Right atrium auricular region (tissue), 2 donors: Measurements from ENCODE around the gene MROH2A. TPM values are rescaled to one million over a fixed set of nuclear protein-coding genes. Genes with fewer than 3 reads are reported as not detected.

Experiments used
- DNase-seq: peaks from one replicate; pipeline ENCODE4 v3.0.0-alpha.2; 2019; ENCODE audit warnings: low spot score
- H3K27ac ChIP-seq, 2 donors: fragments of 200-600 bp; sonication (generic); 1 replicate in 1 of 2; 2 replicates in 1 of 2; pipeline ENCODE4 v1.5.1; 2016 to 2019
- H3K27me3 ChIP-seq, 2 donors: fragments of 200-600 bp; sonication (generic); one replicate each; pipeline versions ENCODE4 v1.5.1 to v1.6.0; 2017 to 2019
- H3K36me3 ChIP-seq: fragments of 200-600 bp; sonication (generic); one replicate; pipeline ENCODE4 v1.5.1; 2016
- H3K4me1 ChIP-seq, 2 donors: fragments of 200-600 bp; sonication (generic); one replicate each; pipeline versions ENCODE4 v1.5.1 to v1.6.0; 2017 to 2019
- H3K4me3 ChIP-seq, 2 donors: fragments of 200-600 bp; sonication (generic); 1 replicate in 1 of 2; 2 replicates in 1 of 2; pipeline ENCODE4 v1.5.1; 2017 to 2019; ENCODE audit warnings: mild to moderate bottlenecking in 1 of 2, moderate library complexity in 1 of 2
- H3K9me3 ChIP-seq, 2 donors: fragments of 200-600 bp; sonication (generic); one replicate each; pipeline ENCODE4 v1.5.1; 2019
- total RNA-seq, 2 donors: library from RNA; depleted of rRNA; stranded (reverse); fragments of >200 nt; gene quantifications; one replicate each; pipeline ENCODE4 v1.1.0, GENCODE V29; 2016
- TF ChIP-seq, protein P1 (sequence below), 2 donors: fragments of 200-600 bp; sonication (generic); IDR thresholded peaks; one replicate each; pipeline ENCODE4 v1.5.1; 2019; ENCODE audit warnings: antibody characterized with exemption in 2 of 2

The MROH2A gene
- total RNA-seq, 2 donors from 2014 or later, result not detected

- H3K27me3 ChIP-seq, result no peaks in the 10 kb centered on the region
- H3K4me3 ChIP-seq, result no peak overlapping the region
- DNase-seq, result no peak
- TF ChIP-seq, protein P1, sequence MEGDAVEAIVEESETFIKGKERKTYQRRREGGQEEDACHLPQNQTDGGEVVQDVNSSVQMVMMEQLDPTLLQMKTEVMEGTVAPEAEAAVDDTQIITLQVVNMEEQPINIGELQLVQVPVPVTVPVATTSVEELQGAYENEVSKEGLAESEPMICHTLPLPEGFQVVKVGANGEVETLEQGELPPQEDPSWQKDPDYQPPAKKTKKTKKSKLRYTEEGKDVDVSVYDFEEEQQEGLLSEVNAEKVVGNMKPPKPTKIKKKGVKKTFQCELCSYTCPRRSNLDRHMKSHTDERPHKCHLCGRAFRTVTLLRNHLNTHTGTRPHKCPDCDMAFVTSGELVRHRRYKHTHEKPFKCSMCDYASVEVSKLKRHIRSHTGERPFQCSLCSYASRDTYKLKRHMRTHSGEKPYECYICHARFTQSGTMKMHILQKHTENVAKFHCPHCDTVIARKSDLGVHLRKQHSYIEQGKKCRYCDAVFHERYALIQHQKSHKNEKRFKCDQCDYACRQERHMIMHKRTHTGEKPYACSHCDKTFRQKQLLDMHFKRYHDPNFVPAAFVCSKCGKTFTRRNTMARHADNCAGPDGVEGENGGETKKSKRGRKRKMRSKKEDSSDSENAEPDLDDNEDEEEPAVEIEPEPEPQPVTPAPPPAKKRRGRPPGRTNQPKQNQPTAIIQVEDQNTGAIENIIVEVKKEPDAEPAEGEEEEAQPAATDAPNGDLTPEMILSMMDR (IDR thresholded peaks at IDR 0.05), result no peak
- peaks cover 0 to 7% of the 10 kb centered on the region in 2 donors for H3K9me3 ChIP-seq
- no peaks in the 10 kb centered on the region for H3K4me1 ChIP-seq
- no peaks in the 10 kb centered on the region for H3K36me3 ChIP-seq
- no peak overlapping the region for H3K27ac ChIP-seq
Measured at GRCh38 chr2:233821196-233821595, 43.1 kb downstream of the MROH2A start.

DNA sequence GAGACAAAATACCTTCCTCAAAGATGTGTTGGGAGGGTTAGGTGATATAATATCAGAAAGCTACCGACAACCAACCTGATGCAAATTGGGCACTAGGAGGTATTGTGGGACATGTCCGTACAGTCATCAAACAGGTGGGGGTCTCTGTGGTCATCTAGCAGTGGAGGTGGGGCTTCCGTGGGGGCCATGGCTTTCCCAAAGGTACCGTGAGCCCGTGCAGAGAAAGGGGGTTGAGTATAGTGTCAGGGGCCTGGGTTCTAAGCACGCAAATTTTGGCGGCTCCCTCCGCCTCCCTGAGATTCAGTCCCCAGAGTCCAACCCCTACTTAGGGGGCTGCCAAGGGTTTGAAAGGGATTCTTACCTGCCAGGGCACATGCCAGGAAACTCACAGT is 43.6 kb downstream of the MROH2A start:
- Histone ChIP-seq H3K27ac (no peak overlapping the region), H3K4me1 (no peaks in the 10 kb centered on the region), H3K4me3 (no peak overlapping the region), H3K27me3 (no peaks in the 10 kb centered on the region), H3K36me3 (no peaks in the 10 kb centered on the region), H3K9me3 (peaks cover 0 to 2% of the 10 kb centered on the region in 2 donors)
- TF ChIP-seq, protein P1 (IDR thresholded peaks at IDR 0.05), result no peak
- no peak for DNase-seq

DNA sequence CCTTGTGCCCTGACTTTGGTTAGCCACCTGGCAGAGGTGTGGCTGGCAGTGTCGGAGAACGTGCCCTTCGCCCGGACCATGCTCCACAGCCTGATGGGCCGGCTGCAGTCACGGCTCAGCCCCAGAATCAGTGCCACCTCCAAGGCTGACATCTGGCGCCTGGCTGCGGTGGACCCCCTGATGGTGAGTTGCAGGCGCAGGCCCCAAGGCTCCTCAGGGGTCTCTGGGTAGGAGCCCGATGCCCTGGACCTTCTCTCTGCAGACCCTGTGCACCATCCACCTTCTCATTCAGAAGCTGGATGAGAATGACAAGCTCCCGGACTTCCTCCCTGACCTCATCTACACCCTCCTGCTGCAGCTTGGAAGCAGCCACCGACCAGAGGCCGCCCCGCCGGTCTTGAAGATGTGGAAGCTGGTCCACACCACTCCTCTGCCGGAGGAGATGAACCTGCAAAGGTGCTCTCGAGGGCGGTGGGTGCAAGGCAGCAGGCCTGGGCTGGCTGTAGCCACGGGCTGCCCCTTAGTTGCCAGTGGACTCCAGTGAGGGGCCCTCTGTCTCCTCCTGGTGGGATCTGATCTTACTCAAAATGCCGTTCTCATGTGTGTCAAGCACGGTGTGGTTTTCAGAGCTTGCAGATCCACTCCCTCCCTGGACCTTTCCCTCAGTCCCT is 44.1 kb downstream of the MROH2A start:
- H3K27ac ChIP-seq, result no peak overlapping the region

GRCh38 chr2:233822781-233823730 is 44.9 kb downstream of the MROH2A start:
- H3K36me3 ChIP-seq, result no peaks in the 10 kb centered on the region
- TF ChIP-seq, protein P1 (IDR thresholded peaks at IDR 0.05), result no peak
- H3K9me3 ChIP-seq, result no peaks in the 10 kb centered on the region
- no peak overlapping the region for H3K27ac ChIP-seq
- H3K4me1 ChIP-seq, result no peaks in the 10 kb centered on the region
- H3K4me3 ChIP-seq, result no peak overlapping the region
- no peak for DNase-seq
- H3K27me3 ChIP-seq, result no peaks in the 10 kb centered on the region

More for the DNA sequence above, 44.1 kb downstream of the MROH2A start:
- Histone ChIP-seq H3K4me3 (no peak overlapping the region), H3K36me3 (no peaks in the 10 kb centered on the region), H3K9me3 (no peaks in the 10 kb centered on the region), H3K27me3 (no peaks in the 10 kb centered on the region), H3K4me1 (no peaks in the 10 kb centered on the region)
- TF ChIP-seq, protein P1 (IDR thresholded peaks at IDR 0.05), result no peak
- no peak for DNase-seq

DNA sequence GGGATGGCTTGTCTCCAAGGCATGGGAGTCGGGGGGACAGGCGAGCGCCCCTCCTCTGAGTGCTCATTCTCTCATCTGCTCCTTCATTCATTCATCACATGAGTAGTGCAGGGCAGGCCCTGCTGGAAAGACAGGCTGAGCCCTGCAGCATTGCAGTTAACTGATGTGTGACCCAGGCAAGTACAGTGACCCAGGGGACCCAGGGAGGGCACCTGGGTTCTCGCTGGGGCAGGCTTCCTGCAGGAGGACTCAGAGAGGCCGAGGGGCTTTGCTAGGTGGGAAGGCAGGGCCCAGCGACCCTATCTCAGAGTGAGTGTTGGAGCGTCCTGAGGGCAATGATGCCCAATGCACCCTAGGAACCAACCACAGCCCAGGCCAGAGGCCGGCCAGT is 45.6 kb downstream of the MROH2A start:
- Histone ChIP-seq H3K9me3 (no peaks in the 10 kb centered on the region), H3K27ac (no peak overlapping the region), H3K4me3 (no peak overlapping the region), H3K36me3 (no peaks in the 10 kb centered on the region), H3K4me1 (no peaks in the 10 kb centered on the region), H3K27me3 (no peaks in the 10 kb centered on the region)
- TF ChIP-seq, protein P1 (IDR thresholded peaks at IDR 0.05), result no peak
- no peak for DNase-seq
